H1 (cell line): ENCODE results near the gene TBX18. TPM values are rescaled to one million over a fixed set of nuclear protein-coding genes. Genes with fewer than 3 reads are reported as not detected.

Experiments
- CTCF ChIA-PET: fragments of 300-600 bp; sonication (Branson Sonifier 250); formaldehyde crosslinking; loops from one replicate; lab custom pipeline; 2021; ENCODE audit not compliant: partially characterized antibody; lab: Charles Lee
- POLR2A ChIA-PET: fragments of 300-600 bp; sonication (Branson Sonifier 250); formaldehyde crosslinking; loops from one replicate; lab custom pipeline; 2021; ENCODE audit warnings: inconsistent platforms; ENCODE audit not compliant: partially characterized antibody; lab: Charles Lee
- DNase-seq, 2 experiments: peaks; one replicate each; pipeline versions ENCODE4 v3.0.0 to v3.0.0-alpha.2; 2010 to 2022; ENCODE audit warnings: low spot score in 2 of 2, low read depth in 1 of 2, mixed read lengths in 1 of 2
- FAIRE-seq: peaks from 2 replicates; lab custom pipeline; 2011; peaks lifted over from hg19 to GRCh38; lab: Jason Lieb, UNC
- H2AFZ ChIP-seq: 2 replicates; pipeline ENCODE4 v1.8.1; 2012; ENCODE audit warnings: low read length, inconsistent platforms
- H2AK5ac ChIP-seq: 2 replicates; pipeline ENCODE4 v1.6.1; 2013; ENCODE audit warnings: low read depth, low read length
- H2BK120ac ChIP-seq: replicated peaks from 2 replicates; pipeline ENCODE3; 2013; ENCODE audit warnings: low read depth, low read length, inconsistent platforms
- H2BK12ac ChIP-seq: 2 replicates; pipeline ENCODE4 v1.6.1; 2013; ENCODE audit warnings: low read depth, low read length
- H2BK15ac ChIP-seq: 2 replicates; pipeline ENCODE4 v1.6.1; 2013; ENCODE audit warnings: low read length
- H2BK20ac ChIP-seq: 2 replicates; pipeline ENCODE4 v1.6.1; 2013; ENCODE audit warnings: low read length
- H2BK5ac ChIP-seq: 2 replicates; pipeline ENCODE4 v1.6.1; 2013; ENCODE audit warnings: low read depth, low read length
- H3K14ac ChIP-seq: 2 replicates; pipeline ENCODE4 v1.6.1; 2013; ENCODE audit warnings: inconsistent platforms; ENCODE audit not compliant: insufficient read length
- H3K18ac ChIP-seq: 2 replicates; pipeline ENCODE4 v1.6.1; 2013; ENCODE audit warnings: low read length; ENCODE audit errors: extremely low read depth
- H3K23ac ChIP-seq: 2 replicates; pipeline ENCODE4 v1.6.1; 2013; ENCODE audit warnings: inconsistent platforms; ENCODE audit not compliant: insufficient read length
- H3K23me2 ChIP-seq: 2 replicates; pipeline ENCODE4 v1.6.1; 2013; ENCODE audit warnings: low read depth, low read length
- H3K27ac ChIP-seq: 2 replicates; pipeline ENCODE4 v1.6.1; 2011; ENCODE audit warnings: low read depth, low read length, inconsistent platforms
- H3K27me3 ChIP-seq, 4 experiments: replicated peaks in 1 of 4; 1 replicate in 1 of 4; 2 replicates in 3 of 4; pipeline versions ENCODE4 v1.6.1 to v1.8.1; 2011 to 2013; ENCODE audit warnings: low read length in 3 of 4, mild to moderate bottlenecking in 3 of 4, inconsistent platforms in 2 of 4, mixed read lengths in 2 of 4, moderate library complexity in 1 of 4; ENCODE audit not compliant: control insufficient read depth in 3 of 4, insufficient read depth in 3 of 4; ENCODE audit errors: extremely low read depth in 1 of 4
- H3K36me3 ChIP-seq, 4 experiments: 2 replicates each; pipeline versions ENCODE4 v1.6.1 to v1.8.1; 2011 to 2013; ENCODE audit warnings: mild to moderate bottlenecking in 4 of 4, low read length in 3 of 4, moderate library complexity in 2 of 4, control low read depth in 1 of 4, inconsistent platforms in 1 of 4; ENCODE audit not compliant: insufficient read depth in 4 of 4, control insufficient read depth in 2 of 4
- H3K4ac ChIP-seq: replicated peaks from 2 replicates; pipeline ENCODE3; 2013; ENCODE audit warnings: low read length, low read depth, mixed read lengths, inconsistent platforms; ENCODE audit not compliant: insufficient read length
- H3K4me1 ChIP-seq, 4 experiments: replicated peaks in 1 of 4; 1 replicate in 1 of 4; 2 replicates in 3 of 4; pipeline versions ENCODE4 v1.6.1 to v1.8.1; 2011 to 2013; ENCODE audit warnings: low read length in 3 of 4, inconsistent platforms in 2 of 4, mixed read lengths in 1 of 4; ENCODE audit not compliant: insufficient read depth in 4 of 4, control insufficient read depth in 3 of 4
- H3K4me2 ChIP-seq, 2 experiments: 2 replicates each; pipeline versions ENCODE4 v1.6.1 to v1.8.1; 2011 to 2013; ENCODE audit warnings: low read depth in 2 of 2, low read length in 2 of 2, control low read depth in 1 of 2, inconsistent platforms in 1 of 2, mild to moderate bottlenecking in 1 of 2; ENCODE audit not compliant: insufficient read depth in 1 of 2
- H3K4me3 ChIP-seq, 4 experiments: fragments of 200-600, 300-600 bp in 1 of 4; sonication (generic), shearing (Covaris generic), sonication (Bioruptor Twin) in 1 of 4; 2 replicates each; pipeline versions ENCODE4 v1.5.1 to v1.8.1; 2011 to 2016; ENCODE audit warnings: low read length in 4 of 4, low read depth in 3 of 4, control low read depth in 2 of 4, inconsistent platforms in 2 of 4, mild to moderate bottlenecking in 2 of 4, mixed read lengths in 1 of 4, moderate library complexity in 1 of 4; ENCODE audit not compliant: insufficient read depth in 2 of 4; ENCODE audit errors: extremely low read depth in 1 of 4
- H3K56ac ChIP-seq: replicated peaks from 2 replicates; pipeline ENCODE3; 2013; ENCODE audit warnings: low read depth, mild to moderate bottlenecking, mixed read lengths, low read length, inconsistent platforms; ENCODE audit not compliant: insufficient read length
- H3K79me1 ChIP-seq: 2 replicates; pipeline ENCODE4 v1.6.1; 2013; ENCODE audit warnings: low read depth, low read length, control low read depth
- H3K79me2 ChIP-seq, 2 experiments: 2 replicates each; pipeline versions ENCODE4 v1.6.1 to v1.8.1; 2012 to 2013; ENCODE audit warnings: low read length in 2 of 2, mild to moderate bottlenecking in 2 of 2, inconsistent platforms in 1 of 2; ENCODE audit not compliant: insufficient read depth in 2 of 2, control insufficient read depth in 1 of 2
- H3K9ac ChIP-seq, 4 experiments: replicated peaks in 1 of 4; 1 replicate in 1 of 4; 2 replicates in 3 of 4; pipeline versions ENCODE4 v1.6.1 to v1.8.1; 2011 to 2013; ENCODE audit warnings: low read depth in 3 of 4, low read length in 3 of 4, control low read depth in 2 of 4, mild to moderate bottlenecking in 2 of 4, moderate library complexity in 2 of 4, inconsistent platforms in 1 of 4; ENCODE audit errors: extremely low read depth in 1 of 4
- H3K9me3 ChIP-seq, 2 experiments: 2 replicates each; pipeline versions ENCODE4 v1.6.1 to v1.8.1; 2012 to 2013; ENCODE audit warnings: mild to moderate bottlenecking in 2 of 2, moderate library complexity in 2 of 2, control low read depth in 1 of 2, inconsistent platforms in 1 of 2, low read depth in 1 of 2, low read length in 1 of 2, mixed read lengths in 1 of 2; ENCODE audit not compliant: insufficient read depth in 2 of 2
- H4K20me1 ChIP-seq, 2 experiments: replicated peaks in 1 of 2; 2 replicates each; pipeline versions ENCODE3 to v1.8.1; 2011 to 2013; ENCODE audit warnings: inconsistent platforms in 2 of 2, low read length in 2 of 2, mild to moderate bottlenecking in 1 of 2; ENCODE audit not compliant: insufficient read depth in 2 of 2, control insufficient read depth in 1 of 2
- H4K5ac ChIP-seq: 2 replicates; pipeline ENCODE4 v1.6.1; 2013; ENCODE audit warnings: low read length, low read depth, mixed read lengths, inconsistent platforms; ENCODE audit not compliant: insufficient read length
- H4K8ac ChIP-seq: 2 replicates; pipeline ENCODE4 v1.8.0; 2013; ENCODE audit warnings: mild to moderate bottlenecking, moderate library complexity, low read length, inconsistent platforms; ENCODE audit not compliant: insufficient read depth; ENCODE audit errors: extremely low read depth
- H4K91ac ChIP-seq: replicated peaks from 2 replicates; pipeline ENCODE3; 2013; ENCODE audit warnings: low read length, mixed read lengths, inconsistent platforms; ENCODE audit not compliant: insufficient read length
- CTCF ChIP-seq, 3 experiments: IDR thresholded peaks; 1 replicate in 2 of 3; 2 replicates in 1 of 3; pipeline versions ENCODE4 v1.5.1 to v1.6.1; 2011; ENCODE audit warnings: low read length in 3 of 3, mild to moderate bottlenecking in 3 of 3, inconsistent platforms in 2 of 3, low read depth in 1 of 3, moderate library complexity in 1 of 3; ENCODE audit not compliant: insufficient read depth in 1 of 3; ENCODE audit errors: control extremely low read depth in 1 of 3
- EGR1 ChIP-seq: IDR thresholded peaks from 2 replicates; pipeline ENCODE4 v1.6.1; 2011; ENCODE audit warnings: low read depth, low read length, borderline replicate concordance
- GTF2F1 ChIP-seq: IDR thresholded peaks from 2 replicates; pipeline ENCODE4 v1.6.1; 2012; ENCODE audit warnings: low read depth, low read length, improper control_type of control experiment, borderline replicate concordance
- JUND ChIP-seq: IDR thresholded peaks from 2 replicates; pipeline ENCODE4 v1.6.1; 2011; ENCODE audit warnings: mild to moderate bottlenecking, improper control_type of control experiment, low read length
- POU5F1 ChIP-seq: IDR thresholded peaks from 2 replicates; pipeline ENCODE4 v1.6.1; 2011; ENCODE audit warnings: low read depth, mild to moderate bottlenecking, low read length, moderate library complexity
- RAD21 ChIP-seq, 2 experiments: IDR thresholded peaks in 1 of 2; conservative IDR thresholded peaks in 1 of 2; 2 replicates each; pipeline ENCODE4 v1.6.1; 2011; ENCODE audit warnings: low read depth in 2 of 2, low read length in 2 of 2, improper control_type of control experiment in 1 of 2, inconsistent platforms in 1 of 2, mild to moderate bottlenecking in 1 of 2, moderate library complexity in 1 of 2
- SRF ChIP-seq: IDR thresholded peaks from 2 replicates; pipeline ENCODE4 v1.6.1; 2011; ENCODE audit warnings: mild to moderate bottlenecking, low read depth, low read length, moderate library complexity
- TBP ChIP-seq: IDR thresholded peaks from 2 replicates; pipeline ENCODE4 v1.6.1; 2011; ENCODE audit warnings: low read depth, low read length, improper control_type of control experiment
- WGBS, 2 experiments: shearing (Covaris generic) in 1 of 2; methylation state at CpG; one replicate each; pipeline versions ENCODE4 v1.1.6 to v1.1.7; 2013 to 2015; ENCODE audit warnings: low lambda C conversion rate in 2 of 2, mixed read lengths in 2 of 2, inconsistent platforms in 1 of 2, low coverage in 1 of 2, missing lambda C conversion rate in 1 of 2; ENCODE audit not compliant: insufficient replicate concordance in 2 of 2, insufficient coverage in 1 of 2, insufficient read length in 1 of 2; ENCODE audit errors: extremely low coverage in 1 of 2, missing lambda C conversion rate in 1 of 2; 5-methylcytosine and 5-hydroxymethylcytosine counted together
- polyA plus RNA-seq, 7 experiments: library from polyadenylated mRNA; depleted of rRNA in 3 of 7; stranded (reverse) in 5 of 7; unstranded in 2 of 7; fragments of >200 nt in 5 of 7; fragments of 200-250 nt in 2 of 7; gene quantifications; 1 replicate in 5 of 7; 2 replicates in 1 of 7; 4 replicates in 1 of 7; pipeline versions ENCODE4 v1.2.1 to v1.2.3, GENCODE V29; 2011 to 2013; ENCODE audit warnings: missing spikeins in 2 of 7, mixed read lengths in 2 of 7
- total RNA-seq: library from RNA; stranded (reverse); fragmentation: NEBNext Ultra II Directional; extraction: Animal tissue kit (Norgen Biotek cat#: 25700); gene quantifications from 2 replicates; pipeline ENCODE4 v1.2.1, GENCODE V29; 2021

TBX18 gene
- total and polyA plus RNA-seq, 2 of the 8 experiments (the other 6 are each of a cell fraction or from before 2014, with no cell fraction given) = 0.02 TPM; not detected in 1

- DNase-seq (no peak), FAIRE-seq (no peak)
- H2BK12ac ChIP-seq = no peak overlapping the region
- no peaks in the 10 kb centered on the region for H3K79me2 ChIP-seq
- CTCF ChIA-PET = interaction anchor here (1.0 to 1.2 kb wide), 2 partner anchors 42 to 474 kb away, joined by 3 to 4 read pairs; no protein-coding TSS in a partner anchor
- no peak overlapping the region for H3K4ac ChIP-seq
- H3K18ac ChIP-seq = no peak overlapping the region
- no peaks in the 10 kb centered on the region for H3K23me2 ChIP-seq
- no peak overlapping the region for H2BK120ac ChIP-seq
- no peak overlapping the region for H3K27ac ChIP-seq
- H2BK20ac ChIP-seq = no peak overlapping the region
- no peaks in the 10 kb centered on the region for H3K4me1 ChIP-seq
- H3K23ac ChIP-seq = no peak overlapping the region
- no peak overlapping the region for H4K91ac ChIP-seq
- H3K36me3 ChIP-seq = no peaks in the 10 kb centered on the region
- H3K9ac ChIP-seq = no peak overlapping the region
- H4K5ac ChIP-seq = no peak overlapping the region
- 94% methylated on average over 3 of the region's 3 CpGs; no CpG with 5 or more reads in 1 of the 2 experiments for WGBS, 2 experiments
- POLR2A ChIA-PET = no interaction called here
- no peak overlapping the region for H2AK5ac ChIP-seq
- no peaks in the 10 kb centered on the region for H3K79me1 ChIP-seq
- no peak overlapping the region for H3K56ac ChIP-seq
- H2BK15ac ChIP-seq = no peak overlapping the region
- no peaks in the 10 kb centered on the region for H3K9me3 ChIP-seq
- no peaks in the 10 kb centered on the region for H4K20me1 ChIP-seq
- H3K4me3 ChIP-seq = no peak overlapping the region
- TF ChIP-seq POU5F1 (no peak), RAD21 (IDR thresholded peaks at IDR 0.05 in 1 of 2, conservative IDR thresholded peaks at IDR 0.05 in 1 of 2; ENCODE audit: low read depth in 2 of 2, low read length in 2 of 2) (no peak), SRF (no peak), GTF2F1 (no peak), CTCF (IDR thresholded peaks at IDR 0.05; ENCODE audit: control extremely low read depth in 1 of 3, insufficient read depth in 1 of 3, low read depth in 1 of 3, low read length in 3 of 3) (no peak), TBP (no peak), EGR1 (no peak), JUND (no peak)
- no peaks in the 10 kb centered on the region for H3K27me3 ChIP-seq
- H3K14ac ChIP-seq = no peak overlapping the region
- H2AFZ ChIP-seq = no peak overlapping the region
- no peak overlapping the region for H3K4me2 ChIP-seq
- H4K8ac ChIP-seq = no peak overlapping the region
- H2BK5ac ChIP-seq = no peak overlapping the region
These were observed 120.6 kb downstream of the TBX18 start for GRCh38 chr6:84643778-84644177.
